ENCODE measurements around the gene SH3YL1.

GRCh38 chr2:256094-256493 lies 7.7 kb downstream of the SH3YL1 start:
- TF ChIP-seq RFX5 (IDR thresholded peaks at IDR 0.05; ENCODE audit: low read depth, low read length) (no peak), CEBPB (IDR thresholded peaks at IDR 0.05; ENCODE audit: low read depth, low read length) (no peak), SMC3 (IDR thresholded peaks at IDR 0.05; ENCODE audit: low read depth, low read length) (no peak), POLR2A (IDR thresholded peaks at IDR 0.05; ENCODE audit: low read depth, low read length) (no peak), MXI1 (IDR thresholded peaks at IDR 0.05; ENCODE audit: borderline replicate concordance, low read depth, low read length) (no peak), MAFK (IDR thresholded peaks at IDR 0.05; ENCODE audit: low read depth, low read length) (no peak), USF2 (IDR thresholded peaks at IDR 0.05; ENCODE audit: low read depth, low read length) (no peak), RCOR1 (IDR thresholded peaks at IDR 0.05; ENCODE audit: insufficient replicate concordance, low read length) (no peak), CHD1 (IDR thresholded peaks at IDR 0.05; ENCODE audit: low read depth, low read length) (no peak), RAD21 (IDR thresholded peaks at IDR 0.05; ENCODE audit: low read length) (no peak), BHLHE40 (IDR thresholded peaks at IDR 0.05; ENCODE audit: low read depth, low read length) (no peak), NFE2L2 (IDR thresholded peaks at IDR 0.05; ENCODE audit: low read depth, low read length) (no peak)
- TF ChIP-seq, protein P1, sequence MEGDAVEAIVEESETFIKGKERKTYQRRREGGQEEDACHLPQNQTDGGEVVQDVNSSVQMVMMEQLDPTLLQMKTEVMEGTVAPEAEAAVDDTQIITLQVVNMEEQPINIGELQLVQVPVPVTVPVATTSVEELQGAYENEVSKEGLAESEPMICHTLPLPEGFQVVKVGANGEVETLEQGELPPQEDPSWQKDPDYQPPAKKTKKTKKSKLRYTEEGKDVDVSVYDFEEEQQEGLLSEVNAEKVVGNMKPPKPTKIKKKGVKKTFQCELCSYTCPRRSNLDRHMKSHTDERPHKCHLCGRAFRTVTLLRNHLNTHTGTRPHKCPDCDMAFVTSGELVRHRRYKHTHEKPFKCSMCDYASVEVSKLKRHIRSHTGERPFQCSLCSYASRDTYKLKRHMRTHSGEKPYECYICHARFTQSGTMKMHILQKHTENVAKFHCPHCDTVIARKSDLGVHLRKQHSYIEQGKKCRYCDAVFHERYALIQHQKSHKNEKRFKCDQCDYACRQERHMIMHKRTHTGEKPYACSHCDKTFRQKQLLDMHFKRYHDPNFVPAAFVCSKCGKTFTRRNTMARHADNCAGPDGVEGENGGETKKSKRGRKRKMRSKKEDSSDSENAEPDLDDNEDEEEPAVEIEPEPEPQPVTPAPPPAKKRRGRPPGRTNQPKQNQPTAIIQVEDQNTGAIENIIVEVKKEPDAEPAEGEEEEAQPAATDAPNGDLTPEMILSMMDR (conservative IDR thresholded peaks at IDR 0.05; ENCODE audit: low read depth, low read length): no peak

Measured in IMR-90 (cell line).